ENCODE results near the gene ESX1.

The ESX1 gene

GRCh38 chrX:104254442-104255115 lies at the start of gene ESX1:
TSS of gene ESX1 (minus strand) at chrX:104254933. CDS start at chrX:104254849, 84 bp downstream.
- no peak within 1 kb of the TSS for H3K4me3 ChIP-seq (ENCODE audit: low read depth, low read length)
- no peak for TF ChIP-seq CTCF (IDR thresholded peaks at IDR 0.05; ENCODE audit: low read depth, low read length)
- TF ChIP-seq MAX (IDR thresholded peaks at IDR 0.05; ENCODE audit: low read depth, low read length) = no peak
- TF ChIP-seq POLR2A (IDR thresholded peaks at IDR 0.05; ENCODE audit: extremely low read depth, insufficient read length) = no peak
- TF ChIP-seq MYC (IDR thresholded peaks at IDR 0.05; ENCODE audit: low read depth, low read length) = no peak
- DNase-seq (ENCODE audit: low read depth) = no peak

GRCh38 chrX:104295636-104296035 lies 40.9 kb upstream of the ESX1 start:
- TF ChIP-seq MAX (IDR thresholded peaks at IDR 0.05; ENCODE audit: low read depth, low read length) = no peak
- no peak for TF ChIP-seq MYC (IDR thresholded peaks at IDR 0.05; ENCODE audit: low read depth, low read length)
- no peak for TF ChIP-seq POLR2A (IDR thresholded peaks at IDR 0.05; ENCODE audit: extremely low read depth, insufficient read length)
- TF ChIP-seq CTCF (IDR thresholded peaks at IDR 0.05; ENCODE audit: low read depth, low read length) = no peak
- no peak for DNase-seq (ENCODE audit: low read depth)
- no peak overlapping the region for H3K4me3 ChIP-seq (ENCODE audit: low read depth, low read length)

GRCh38 chrX:104288961-104289360 lies 34.2 kb upstream of the ESX1 start:
- no peak for DNase-seq (ENCODE audit: low read depth)
- no peak overlapping the region for H3K4me3 ChIP-seq (ENCODE audit: low read depth, low read length)
- no peak for TF ChIP-seq MAX (IDR thresholded peaks at IDR 0.05; ENCODE audit: low read depth, low read length)
- TF ChIP-seq MYC (IDR thresholded peaks at IDR 0.05; ENCODE audit: low read depth, low read length) = no peak
- no peak for TF ChIP-seq POLR2A (IDR thresholded peaks at IDR 0.05; ENCODE audit: extremely low read depth, insufficient read length)
- no peak for TF ChIP-seq CTCF (IDR thresholded peaks at IDR 0.05; ENCODE audit: low read depth, low read length)

GRCh38 chrX:104288269-104288668 lies 33.5 kb upstream of the ESX1 start:
- no peak overlapping the region for H3K4me3 ChIP-seq (ENCODE audit: low read depth, low read length)
- no peak for DNase-seq (ENCODE audit: low read depth)
- no peak for TF ChIP-seq POLR2A (IDR thresholded peaks at IDR 0.05; ENCODE audit: extremely low read depth, insufficient read length)
- no peak for TF ChIP-seq MAX (IDR thresholded peaks at IDR 0.05; ENCODE audit: low read depth, low read length)
- no peak for TF ChIP-seq CTCF (IDR thresholded peaks at IDR 0.05; ENCODE audit: low read depth, low read length)
- TF ChIP-seq MYC (IDR thresholded peaks at IDR 0.05; ENCODE audit: low read depth, low read length) = no peak

- TF ChIP-seq CTCF (IDR thresholded peaks at IDR 0.05; ENCODE audit: low read depth, low read length) (no peak), MAX (IDR thresholded peaks at IDR 0.05; ENCODE audit: low read depth, low read length) (no peak), POLR2A (IDR thresholded peaks at IDR 0.05; ENCODE audit: extremely low read depth, insufficient read length) (no peak), MYC (IDR thresholded peaks at IDR 0.05; ENCODE audit: low read depth, low read length) (no peak)
- no peak for DNase-seq (ENCODE audit: low read depth)
- H3K4me3 ChIP-seq (ENCODE audit: low read depth, low read length) = no peak overlapping the region
Observed at GRCh38 chrX:104285201-104285600, 30.5 kb upstream of the ESX1 start.
